ENCODE data around the gene MAML2.

Gene MAML2

DNA sequence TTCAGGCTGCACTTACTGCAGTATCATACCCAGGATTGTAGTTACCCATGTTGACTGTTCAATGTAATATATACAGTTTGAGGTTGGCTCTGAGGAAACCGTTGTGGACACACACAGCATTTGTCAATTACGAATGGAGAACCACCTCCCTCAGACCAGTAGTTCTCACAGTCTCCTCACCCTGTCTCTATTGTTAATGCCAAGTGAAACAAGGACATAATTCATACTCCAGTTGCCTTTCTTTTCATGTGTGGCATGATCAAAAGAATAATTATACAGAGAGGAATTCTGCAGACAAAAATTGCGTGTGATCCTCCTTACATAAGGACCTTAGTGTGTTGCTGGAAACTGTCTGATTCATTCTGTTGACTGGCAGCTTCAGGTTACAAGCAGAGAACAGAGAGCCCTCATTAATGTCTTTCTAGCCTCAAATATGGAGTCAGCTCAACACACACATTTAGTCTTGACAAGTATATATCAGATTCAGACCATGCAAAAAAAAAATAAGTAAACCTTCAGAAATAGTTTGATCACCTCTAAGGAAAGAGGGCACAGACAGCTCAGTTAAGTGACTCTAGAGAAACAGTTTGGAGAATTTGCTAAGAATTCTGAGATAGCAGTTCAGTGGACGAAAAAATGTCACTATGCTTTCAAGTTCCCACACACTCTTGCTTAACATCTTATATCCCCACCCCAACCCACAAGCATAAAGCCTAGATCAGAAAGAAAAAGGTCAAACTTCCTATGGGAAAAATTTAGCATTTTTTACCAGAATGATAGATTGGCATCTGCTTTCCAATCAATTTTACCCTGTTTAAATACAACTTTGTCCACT lies 96.1 kb downstream of the MAML2 start:
- in situ Hi-C loops (cut with MboI; ENCODE audit: low sequenced_read_pairs) = no loop called here

DNA sequence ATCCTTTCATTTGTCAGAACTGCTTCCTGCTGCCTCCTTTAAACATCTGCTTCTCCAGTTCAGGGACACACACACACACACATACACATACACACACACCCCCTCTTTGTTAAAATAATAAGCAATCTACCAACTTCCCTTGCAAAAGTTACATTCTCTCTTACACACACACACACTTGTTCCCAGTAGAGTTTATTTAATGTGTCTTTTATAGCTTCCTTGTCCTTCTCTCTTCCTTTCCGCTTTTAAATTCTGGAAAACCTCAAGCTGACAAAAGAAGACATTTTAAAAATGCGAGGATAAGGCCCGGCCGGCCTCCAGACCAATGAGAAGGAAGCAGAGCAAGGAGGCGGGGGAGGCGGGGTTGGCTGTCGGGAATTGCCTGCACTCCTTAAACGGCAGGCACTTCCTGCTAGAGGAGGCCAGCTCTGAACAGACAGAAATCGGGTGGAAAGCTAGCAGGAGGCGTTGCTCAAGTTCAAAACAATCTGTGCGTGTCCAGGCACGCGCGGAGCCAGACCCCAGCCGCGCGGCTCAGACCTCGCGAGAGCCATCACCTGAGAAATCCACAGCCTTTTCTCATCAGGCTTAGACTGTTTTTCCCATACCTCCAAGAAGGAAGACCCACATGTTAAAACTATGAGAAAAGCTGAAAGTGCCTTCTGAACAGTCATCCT lies 99.9 kb downstream of the MAML2 start:
- in situ Hi-C loops (cut with MboI; ENCODE audit: low sequenced_read_pairs) = no loop called here

DNA sequence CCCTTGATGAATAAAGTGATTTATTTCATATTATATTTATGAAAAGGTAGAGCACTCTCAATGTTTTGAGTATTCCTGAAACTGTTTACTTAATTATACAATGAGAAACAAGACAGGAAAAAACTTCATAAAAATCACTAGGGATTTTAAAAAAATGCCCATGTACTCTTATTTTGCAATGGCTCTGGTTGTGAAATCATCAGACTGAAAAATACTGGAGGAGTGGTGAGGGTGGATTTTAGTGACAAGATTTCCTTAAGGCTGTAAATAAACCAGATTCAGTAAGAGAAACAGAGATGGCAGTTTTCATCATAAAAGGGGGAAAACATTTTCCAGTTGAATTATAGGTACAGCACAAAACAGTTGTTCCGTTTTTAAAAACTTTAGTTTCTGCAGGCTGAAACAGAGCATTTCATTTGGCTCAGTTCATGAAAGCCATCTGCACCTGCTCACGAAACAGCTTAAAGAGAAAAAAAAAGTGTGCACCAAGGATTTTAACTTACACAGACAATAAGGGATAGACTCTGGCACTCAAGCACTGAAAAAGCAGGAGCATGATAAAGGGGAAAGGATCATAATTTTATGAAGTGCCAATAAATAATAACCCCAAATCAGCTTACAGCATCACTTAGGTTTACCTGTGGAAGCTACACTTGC lies 100.7 kb downstream of the MAML2 start:
- in situ Hi-C loops (cut with MboI; ENCODE audit: low sequenced_read_pairs) = no loop called here

DNA sequence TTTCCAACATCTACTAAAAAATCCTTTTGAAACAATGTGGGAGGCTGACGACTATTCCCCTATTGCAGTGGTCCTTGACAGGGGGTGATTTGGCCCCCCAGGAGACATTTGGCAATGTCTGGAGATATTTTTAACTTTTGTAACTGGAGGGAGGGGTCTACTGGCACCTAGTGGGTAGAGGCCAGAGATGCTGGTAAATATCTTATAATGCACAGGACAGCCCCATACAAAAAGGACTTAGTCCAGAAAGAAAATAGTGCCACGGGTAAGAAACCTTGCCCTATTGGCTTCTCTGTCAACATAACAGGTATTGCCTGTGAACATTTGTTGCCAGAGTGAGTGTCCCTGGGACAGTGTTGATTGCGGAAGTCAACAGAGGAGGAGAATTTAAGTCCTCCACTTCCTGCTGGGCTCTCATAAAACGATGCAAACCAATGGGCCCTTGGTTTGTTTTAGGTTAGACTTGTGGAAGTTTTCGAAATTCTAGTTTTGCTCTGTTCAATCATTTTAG lies 101.6 kb downstream of the MAML2 start:
- in situ Hi-C loops (cut with MboI; ENCODE audit: low sequenced_read_pairs) = no loop called here

- in situ Hi-C loops (cut with MboI; ENCODE audit: low sequenced_read_pairs) = no loop called here
Measured at GRCh38 chr11:96238563-96239135, 104.3 kb downstream of the MAML2 start.

GRCh38 chr11:96237766-96238266 lies 105.2 kb downstream of the MAML2 start:
- in situ Hi-C loops (cut with MboI; ENCODE audit: low sequenced_read_pairs) = no loop called here

DNA sequence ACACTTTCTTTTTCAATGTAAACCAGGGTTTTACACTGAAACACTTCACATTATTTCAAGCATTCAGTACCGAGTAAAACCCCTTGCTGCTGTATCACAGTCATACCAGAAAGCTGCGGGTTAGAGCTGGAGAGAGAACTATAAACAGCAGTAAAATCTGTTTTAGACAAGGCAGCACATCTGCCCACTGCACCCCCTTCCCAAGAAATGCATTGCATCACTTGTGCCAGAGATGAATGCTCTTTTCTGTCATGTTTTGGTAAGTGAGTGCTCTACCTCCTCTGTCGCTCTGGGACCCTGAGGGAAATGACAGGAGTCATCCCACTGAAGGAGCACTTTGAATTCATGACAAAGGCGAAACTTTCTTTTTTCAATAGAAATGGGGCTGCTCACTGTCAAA lies 107.2 kb downstream of the MAML2 start:
- in situ Hi-C loops (cut with MboI; ENCODE audit: low sequenced_read_pairs) = no loop called here

DNA sequence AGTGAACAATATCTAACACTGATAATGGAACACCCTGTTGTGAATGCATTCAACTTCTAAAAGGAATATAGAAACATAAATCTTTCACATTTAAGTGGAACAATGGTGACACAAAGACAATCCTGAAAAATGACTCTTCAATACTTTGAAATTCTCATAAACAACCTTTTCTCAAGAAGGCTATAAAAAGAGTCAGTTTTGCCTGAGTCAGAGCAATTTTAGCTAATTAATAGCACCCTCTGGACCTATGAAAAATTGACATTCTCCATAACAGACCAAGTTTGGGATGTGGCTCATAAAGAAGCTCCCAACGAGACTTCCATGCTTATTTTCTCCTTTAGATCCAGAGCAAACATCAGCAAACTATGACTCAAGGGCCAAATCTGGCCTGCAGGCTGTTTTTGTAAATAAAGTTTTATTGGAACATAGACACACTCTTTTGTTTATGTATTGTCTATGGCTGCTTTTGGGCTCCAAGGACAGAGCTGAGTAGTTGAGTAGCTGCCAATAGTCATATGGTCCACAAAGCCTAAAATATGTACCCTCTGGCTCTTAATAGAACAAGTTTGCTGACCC lies 108.0 kb downstream of the MAML2 start:
- in situ Hi-C loops (cut with MboI; ENCODE audit: low sequenced_read_pairs) = no loop called here

- in situ Hi-C loops (cut with MboI; ENCODE audit: low sequenced_read_pairs) = no loop called here
Measured at GRCh38 chr11:96232132-96232531, 110.9 kb downstream of the MAML2 start.

DNA sequence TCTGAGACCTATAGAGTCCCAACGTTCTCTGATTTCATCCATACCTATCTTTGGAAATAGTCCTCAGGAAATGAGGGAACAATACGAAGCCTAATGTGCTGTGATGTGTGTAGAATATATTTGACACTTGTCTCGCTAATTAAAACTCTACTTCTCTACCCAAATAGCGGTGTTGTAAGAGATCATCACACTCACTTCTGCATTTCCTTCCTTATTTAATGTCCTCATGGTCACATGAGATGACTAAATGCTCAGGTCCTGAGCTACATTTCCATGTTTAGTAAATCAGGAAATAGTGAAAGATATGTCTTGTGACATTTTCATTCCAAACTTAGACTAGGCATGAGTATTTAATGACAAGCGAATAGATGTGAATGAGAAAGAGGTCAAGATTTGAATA lies 112.3 kb downstream of the MAML2 start:
- in situ Hi-C loops (cut with MboI; ENCODE audit: low sequenced_read_pairs) = no loop called here

GRCh38 chr11:96229354-96229977 lies 113.5 kb downstream of the MAML2 start:
- in situ Hi-C loops (cut with MboI; ENCODE audit: low sequenced_read_pairs) = no loop called here

GRCh38 chr11:96228910-96229309 lies 114.1 kb downstream of the MAML2 start:
- in situ Hi-C loops (cut with MboI; ENCODE audit: low sequenced_read_pairs) = no loop called here

- in situ Hi-C loops (cut with MboI; ENCODE audit: low sequenced_read_pairs) = no loop called here
Measured at GRCh38 chr11:96228473-96228891, 114.5 kb downstream of the MAML2 start.

DNA sequence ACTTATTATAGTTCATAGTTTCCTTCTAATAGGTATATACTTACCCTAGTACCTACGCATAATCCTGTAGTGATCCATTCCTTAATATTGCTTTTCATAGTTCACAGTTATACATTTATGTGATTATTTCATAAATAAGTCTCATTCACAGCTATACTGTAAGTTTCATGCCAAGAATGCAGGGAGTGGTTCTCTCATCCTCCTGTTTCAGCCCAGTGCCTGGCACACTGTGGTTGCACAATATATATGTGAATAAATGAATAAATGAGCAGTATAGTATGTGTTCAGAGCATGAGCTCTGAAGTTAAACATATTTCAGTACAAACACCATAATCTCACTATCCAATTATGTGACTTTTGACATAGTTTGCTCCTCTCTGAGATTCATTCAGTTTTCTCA lies 115.8 kb downstream of the MAML2 start:
- in situ Hi-C loops (cut with MboI; ENCODE audit: low sequenced_read_pairs) = no loop called here

- in situ Hi-C loops (cut with MboI; ENCODE audit: low sequenced_read_pairs) = no loop called here
Measured at GRCh38 chr11:96223083-96223482, 119.9 kb downstream of the MAML2 start.

DNA sequence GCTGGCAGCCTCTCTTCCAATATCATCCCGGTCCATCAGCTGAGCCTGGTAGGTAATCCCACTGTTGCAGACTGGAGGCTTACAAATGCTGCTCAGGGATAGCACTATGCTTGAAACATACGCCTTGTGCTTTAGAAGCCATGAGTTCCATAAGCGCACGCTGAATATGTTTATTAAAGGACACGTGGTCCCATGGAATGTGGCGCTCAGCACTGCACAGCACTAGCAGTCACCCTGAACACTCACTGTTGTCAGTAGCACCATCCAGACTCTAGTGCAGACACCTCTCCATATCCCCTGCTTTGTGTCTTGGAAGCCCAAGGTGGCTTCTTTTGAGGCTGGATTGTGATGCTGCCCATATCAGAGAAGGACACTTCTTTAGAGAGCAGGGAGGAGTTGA lies 120.9 kb downstream of the MAML2 start:
- in situ Hi-C loops (cut with MboI; ENCODE audit: low sequenced_read_pairs) = no loop called here

DNA sequence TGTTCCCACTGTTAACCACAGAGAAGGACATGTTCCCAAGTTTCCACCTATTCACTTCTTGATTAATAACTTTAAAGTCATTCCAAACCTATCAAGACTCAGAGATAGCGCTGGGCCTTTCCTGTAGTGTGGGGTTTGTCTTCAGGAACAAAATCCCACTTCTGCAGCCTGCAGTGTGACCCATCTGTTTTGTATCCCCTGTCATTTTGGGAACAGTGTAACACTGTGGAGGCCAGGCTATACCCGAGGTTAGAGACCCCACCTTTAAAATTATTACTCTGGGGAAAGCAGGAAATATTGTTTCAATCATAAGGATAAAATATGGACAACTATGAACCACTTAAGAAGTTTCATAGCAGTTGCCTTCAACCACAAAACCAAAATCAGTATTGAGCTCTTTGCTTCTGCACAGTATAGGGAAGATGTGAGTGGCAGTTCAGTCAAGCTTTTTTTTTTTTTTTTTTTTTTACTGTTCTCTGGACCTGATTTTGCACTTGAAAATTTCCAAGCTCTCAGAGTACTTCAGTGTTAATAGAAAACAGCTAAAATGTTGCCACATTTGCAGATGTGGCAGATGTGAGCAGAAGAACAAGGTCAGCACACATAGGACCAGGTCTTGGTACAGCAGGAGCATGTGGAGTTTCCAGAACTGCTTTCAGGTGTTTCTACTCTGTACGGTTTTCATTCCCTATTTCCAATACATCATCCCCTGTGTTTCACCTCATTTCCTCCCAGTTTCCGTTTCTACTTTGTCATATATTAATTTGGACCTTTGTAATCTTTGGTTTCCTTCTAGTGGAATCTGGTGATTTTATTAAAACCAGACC lies 121.5 kb downstream of the MAML2 start:
- in situ Hi-C loops (cut with MboI; ENCODE audit: low sequenced_read_pairs) = no loop called here

DNA sequence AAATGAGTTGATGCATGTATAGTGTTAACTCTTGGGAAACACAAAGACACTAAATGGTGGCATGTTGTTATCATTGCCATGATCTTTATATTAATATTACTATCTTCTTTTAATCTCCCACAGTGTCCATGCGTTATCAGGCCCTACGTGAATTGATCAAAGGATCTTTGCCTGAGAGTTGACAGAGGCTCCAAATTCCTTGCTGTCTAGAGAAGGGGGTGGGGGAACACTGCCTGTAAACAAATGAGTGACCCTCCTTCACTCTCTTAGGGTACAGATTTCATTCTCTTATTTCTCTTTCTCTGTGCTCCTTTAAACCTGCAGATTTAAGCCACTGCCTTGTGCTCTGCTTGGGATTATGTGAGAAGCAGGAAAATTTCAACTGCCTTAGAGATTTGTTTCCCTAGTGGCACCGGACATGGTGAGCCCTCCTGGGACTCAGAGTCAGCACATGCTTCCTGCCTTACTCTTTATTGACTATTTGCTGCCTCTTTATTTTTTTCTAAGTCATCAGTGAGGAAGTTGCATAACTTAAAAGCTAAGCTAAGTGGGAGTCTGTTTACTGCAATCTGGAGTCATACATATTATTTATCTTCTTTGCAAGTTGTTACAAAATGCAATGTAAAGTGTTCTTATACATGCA lies 122.9 kb downstream of the MAML2 start:
- in situ Hi-C loops (cut with MboI; ENCODE audit: low sequenced_read_pairs) = no loop called here

- in situ Hi-C loops (cut with MboI; ENCODE audit: low sequenced_read_pairs) = no loop called here
Measured at GRCh38 chr11:96218901-96219300, 124.1 kb downstream of the MAML2 start.
